Gastrocnemius medialis (tissue), 4 donors: ENCODE data around the gene EXOC6.

Experiments
- POLR2A ChIP-seq, 2 donors: fragments of 450-650 bp; IDR thresholded peaks; one replicate each; pipeline ENCODE4 v1.6.1; 2017; ENCODE audit warnings: antibody characterized with exemption in 2 of 2, mild to moderate bottlenecking in 2 of 2, moderate library complexity in 2 of 2
- TF ChIP-seq, protein P1 (sequence below), 5 experiments: fragments of 450-650 bp in 3 of 5; fragments of 200-600 bp in 2 of 5; sonication (generic) in 2 of 5; IDR thresholded peaks in 4 of 5; conservative IDR thresholded peaks in 1 of 5; 1 replicate in 4 of 5; 2 replicates in 1 of 5; pipeline ENCODE4 v1.5.1; 2016 to 2019; ENCODE audit warnings: antibody characterized with exemption in 5 of 5, mild to moderate bottlenecking in 3 of 5, moderate library complexity in 3 of 5

DNA sequence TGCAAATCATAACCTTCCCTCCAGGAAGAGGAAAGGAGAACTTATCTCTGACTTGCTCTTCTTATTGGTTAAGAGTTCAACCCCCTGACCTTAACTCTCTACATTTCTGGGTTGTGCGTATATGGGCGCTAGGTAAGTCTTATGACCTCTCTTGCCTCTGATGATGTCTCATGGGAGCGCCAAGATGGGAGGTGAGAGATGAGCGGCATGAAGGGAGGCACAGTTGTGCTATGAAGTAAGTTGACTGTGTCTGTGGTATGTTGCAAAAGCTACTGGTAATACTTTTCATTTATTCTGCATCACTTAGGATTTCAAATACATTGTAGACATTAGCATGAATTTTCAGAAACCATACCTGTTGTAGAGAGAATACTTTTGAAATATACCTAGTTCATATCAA, 59.0 kb downstream of the EXOC6 start:
- TF ChIP-seq, protein P1, sequence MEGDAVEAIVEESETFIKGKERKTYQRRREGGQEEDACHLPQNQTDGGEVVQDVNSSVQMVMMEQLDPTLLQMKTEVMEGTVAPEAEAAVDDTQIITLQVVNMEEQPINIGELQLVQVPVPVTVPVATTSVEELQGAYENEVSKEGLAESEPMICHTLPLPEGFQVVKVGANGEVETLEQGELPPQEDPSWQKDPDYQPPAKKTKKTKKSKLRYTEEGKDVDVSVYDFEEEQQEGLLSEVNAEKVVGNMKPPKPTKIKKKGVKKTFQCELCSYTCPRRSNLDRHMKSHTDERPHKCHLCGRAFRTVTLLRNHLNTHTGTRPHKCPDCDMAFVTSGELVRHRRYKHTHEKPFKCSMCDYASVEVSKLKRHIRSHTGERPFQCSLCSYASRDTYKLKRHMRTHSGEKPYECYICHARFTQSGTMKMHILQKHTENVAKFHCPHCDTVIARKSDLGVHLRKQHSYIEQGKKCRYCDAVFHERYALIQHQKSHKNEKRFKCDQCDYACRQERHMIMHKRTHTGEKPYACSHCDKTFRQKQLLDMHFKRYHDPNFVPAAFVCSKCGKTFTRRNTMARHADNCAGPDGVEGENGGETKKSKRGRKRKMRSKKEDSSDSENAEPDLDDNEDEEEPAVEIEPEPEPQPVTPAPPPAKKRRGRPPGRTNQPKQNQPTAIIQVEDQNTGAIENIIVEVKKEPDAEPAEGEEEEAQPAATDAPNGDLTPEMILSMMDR (IDR thresholded peaks at IDR 0.05 in 4 of 5, conservative IDR thresholded peaks at IDR 0.05 in 1 of 5): no peak
- no peak for TF ChIP-seq POLR2A (IDR thresholded peaks at IDR 0.05)
